Breast epithelium (tissue), 3 donors: ENCODE data around the gene EFHD1.

Source experiments
- POLR2A ChIP-seq: fragments of 450-650 bp; IDR thresholded peaks from one replicate; pipeline ENCODE4 v1.6.1; 2016; ENCODE audit warnings: antibody characterized with exemption, mild to moderate bottlenecking, moderate library complexity
- POLR2AphosphoS5 ChIP-seq, 3 donors: sonication (generic); formaldehyde crosslinking; IDR thresholded peaks; one replicate each; pipeline ENCODE4 v1.6.1; 2017; ENCODE audit warnings: antibody characterized with exemption in 3 of 3
- TF ChIP-seq, protein P1 (sequence below), 3 donors: fragments of 450-650 bp; IDR thresholded peaks; one replicate each; pipeline ENCODE4 v1.5.1; 2016 to 2017; ENCODE audit warnings: antibody characterized with exemption in 3 of 3, mild to moderate bottlenecking in 3 of 3, moderate library complexity in 3 of 3

DNA sequence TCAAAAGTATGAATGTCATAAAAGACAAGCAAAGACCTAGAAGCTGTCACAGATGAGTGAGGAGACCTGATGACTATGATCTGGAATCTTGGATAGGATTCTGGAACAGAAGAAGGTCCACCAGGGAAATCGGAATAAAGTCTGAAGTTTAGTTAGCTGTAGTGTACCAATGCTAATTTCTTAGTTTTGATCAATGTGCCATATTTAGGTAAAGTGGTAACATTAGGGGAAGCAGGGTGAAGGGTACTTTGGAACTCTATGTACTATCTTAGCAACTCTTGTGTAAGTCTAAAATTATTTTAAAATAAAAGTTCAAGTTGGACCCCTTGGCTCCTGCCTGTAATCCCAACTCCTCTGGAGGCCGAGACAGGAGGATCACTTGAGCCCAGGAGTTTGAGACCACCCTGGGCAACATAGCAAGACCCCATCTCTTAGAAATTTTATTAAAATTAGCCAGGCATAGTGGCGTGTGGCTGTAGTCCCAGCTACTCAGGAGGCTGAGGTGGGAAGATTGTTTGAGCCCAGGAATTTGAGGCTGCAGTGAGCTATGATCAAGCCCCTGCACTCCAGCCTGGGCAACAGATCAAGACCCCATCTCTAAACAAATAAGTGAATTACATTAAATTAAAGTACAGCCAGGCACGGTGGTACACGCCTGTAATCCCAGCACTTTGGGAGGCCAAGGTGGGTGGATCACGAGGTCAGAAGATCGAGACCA, 35.9 kb upstream of the EFHD1 start:
- TF ChIP-seq, protein P1, sequence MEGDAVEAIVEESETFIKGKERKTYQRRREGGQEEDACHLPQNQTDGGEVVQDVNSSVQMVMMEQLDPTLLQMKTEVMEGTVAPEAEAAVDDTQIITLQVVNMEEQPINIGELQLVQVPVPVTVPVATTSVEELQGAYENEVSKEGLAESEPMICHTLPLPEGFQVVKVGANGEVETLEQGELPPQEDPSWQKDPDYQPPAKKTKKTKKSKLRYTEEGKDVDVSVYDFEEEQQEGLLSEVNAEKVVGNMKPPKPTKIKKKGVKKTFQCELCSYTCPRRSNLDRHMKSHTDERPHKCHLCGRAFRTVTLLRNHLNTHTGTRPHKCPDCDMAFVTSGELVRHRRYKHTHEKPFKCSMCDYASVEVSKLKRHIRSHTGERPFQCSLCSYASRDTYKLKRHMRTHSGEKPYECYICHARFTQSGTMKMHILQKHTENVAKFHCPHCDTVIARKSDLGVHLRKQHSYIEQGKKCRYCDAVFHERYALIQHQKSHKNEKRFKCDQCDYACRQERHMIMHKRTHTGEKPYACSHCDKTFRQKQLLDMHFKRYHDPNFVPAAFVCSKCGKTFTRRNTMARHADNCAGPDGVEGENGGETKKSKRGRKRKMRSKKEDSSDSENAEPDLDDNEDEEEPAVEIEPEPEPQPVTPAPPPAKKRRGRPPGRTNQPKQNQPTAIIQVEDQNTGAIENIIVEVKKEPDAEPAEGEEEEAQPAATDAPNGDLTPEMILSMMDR (IDR thresholded peaks at IDR 0.05), result no peak
- TF ChIP-seq POLR2AphosphoS5 (IDR thresholded peaks at IDR 0.05), result no peak
- TF ChIP-seq POLR2A, result no peak
